NK-92 (cell line): ENCODE results near the gene DOHH.
"Not testable (repeated sequence)": the region's sequence is repeated elsewhere in the genome, so short reads cannot be mapped to it uniquely, and the experiment has no call there.

Experiments used
- DNase-seq: peaks from one replicate; lab custom pipeline; 2025; ENCODE audit not compliant: unreplicated experiment; lab: John Stamatoyannopoulos, UW

DOHH gene

DNA sequence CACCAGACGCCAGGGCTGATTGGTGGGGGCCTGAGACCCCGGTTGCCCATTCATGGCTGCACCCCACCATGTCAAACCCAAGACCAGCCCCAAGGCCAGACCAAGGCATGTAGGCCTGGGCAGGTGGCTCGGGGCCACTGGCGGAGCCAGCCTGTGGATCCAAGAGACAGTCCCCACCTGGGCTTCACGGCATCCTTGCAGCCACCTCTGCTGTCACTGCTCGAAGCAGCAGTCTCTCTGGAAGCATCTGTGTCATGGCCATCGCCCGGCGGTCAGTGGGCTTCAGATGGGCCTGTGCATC, 34.7 kb upstream of the DOHH start:
- no peak for DNase-seq

DNA sequence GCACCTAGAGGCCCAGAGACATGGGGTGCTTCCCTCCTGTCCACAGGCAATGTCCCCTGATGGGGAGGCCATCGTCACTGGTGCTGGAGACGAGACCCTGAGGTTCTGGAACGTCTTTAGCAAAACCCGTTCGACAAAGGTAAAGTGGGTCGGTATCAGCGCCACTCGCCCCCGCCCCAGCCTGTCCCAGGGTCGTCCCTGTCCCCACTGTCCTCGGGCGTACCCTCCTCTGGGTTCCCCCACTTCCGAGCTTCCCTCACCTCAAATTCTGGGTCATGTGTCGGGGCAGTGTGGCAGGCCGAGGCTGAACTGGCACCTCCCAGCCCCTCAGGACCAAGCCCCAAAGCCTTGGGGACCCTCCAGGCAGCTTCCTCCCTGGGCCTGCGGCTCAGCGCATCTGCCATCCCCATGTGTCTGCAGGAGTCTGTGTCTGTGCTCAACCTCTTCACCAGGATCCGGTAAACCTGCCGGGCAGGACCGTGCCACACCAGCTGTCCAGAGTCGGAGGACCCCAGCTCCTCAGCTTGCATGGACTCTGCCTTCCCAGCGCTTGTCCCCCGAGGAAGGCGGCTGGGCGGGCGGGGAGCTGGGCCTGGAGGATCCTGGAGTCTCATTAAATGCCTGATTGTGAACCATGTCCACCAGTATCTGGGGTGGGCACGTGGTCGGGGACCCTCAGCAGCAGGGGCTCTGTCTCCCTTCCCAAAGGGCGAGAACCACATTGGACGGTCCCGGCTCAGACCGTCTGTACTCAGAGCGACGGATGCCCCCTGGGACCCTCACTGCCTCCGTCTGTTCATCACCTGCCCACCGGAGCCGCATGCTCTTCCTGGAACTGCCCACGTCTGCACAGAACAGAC, 34.1 kb upstream of the DOHH start:
- DNase-seq, result no peak

GRCh38 chr19:3533563-3534216, 33.2 kb upstream of the DOHH start:
- DNase-seq, result no peak

- DNase-seq, result no peak
Measured at GRCh38 chr19:3533033-3533432, 32.6 kb upstream of the DOHH start.

DNA sequence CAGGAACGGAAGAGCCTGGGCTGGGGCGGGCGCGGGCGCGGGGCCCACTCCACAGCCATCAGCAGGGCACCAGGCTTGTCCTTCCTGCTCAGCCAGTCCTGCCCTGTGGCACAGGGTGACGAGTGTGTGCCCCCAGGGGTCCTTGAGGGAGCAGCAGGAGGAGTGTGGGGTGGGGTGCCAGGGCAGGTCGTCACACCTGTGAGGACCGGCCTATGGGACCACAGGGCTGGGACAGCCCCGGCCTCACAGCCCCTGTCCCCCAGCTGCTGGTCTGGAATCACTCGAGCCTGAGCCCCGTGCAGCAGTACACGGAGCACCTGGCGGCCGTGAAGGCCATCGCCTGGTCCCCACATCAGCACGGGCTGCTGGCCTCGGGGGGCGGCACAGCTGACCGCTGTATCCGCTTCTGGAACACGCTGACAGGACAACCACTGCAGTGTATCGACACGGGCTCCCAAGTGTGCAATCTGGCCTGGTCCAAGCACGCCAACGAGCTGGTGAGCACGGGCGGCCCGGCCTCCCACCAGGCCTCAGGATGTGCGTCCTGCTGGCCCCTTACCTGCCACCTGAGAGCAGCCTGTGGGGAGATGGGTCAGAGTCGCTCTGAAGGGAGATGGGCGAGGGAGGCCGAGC, 31.8 kb upstream of the DOHH start:
- no peak for DNase-seq

DNA sequence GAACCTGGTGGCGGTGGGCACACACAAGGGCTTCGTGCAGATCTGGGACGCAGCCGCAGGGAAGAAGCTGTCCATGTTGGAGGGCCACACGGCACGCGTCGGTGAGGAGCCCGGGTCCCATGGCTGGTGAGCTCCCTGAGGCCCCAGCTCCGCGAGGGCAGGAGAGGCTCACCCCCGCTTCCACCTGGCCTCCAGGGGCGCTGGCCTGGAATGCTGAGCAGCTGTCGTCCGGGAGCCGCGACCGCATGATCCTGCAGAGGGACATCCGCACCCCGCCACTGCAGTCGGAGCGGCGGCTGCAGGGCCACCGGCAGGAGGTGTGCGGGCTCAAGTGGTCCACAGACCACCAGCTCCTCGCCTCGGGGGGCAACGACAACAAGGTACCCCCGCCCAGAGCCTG, 31.2 kb upstream of the DOHH start:
- no peak for DNase-seq

- DNase-seq, result no peak
Measured at GRCh38 chr19:3530389-3530788, 29.9 kb upstream of the DOHH start.

DNA sequence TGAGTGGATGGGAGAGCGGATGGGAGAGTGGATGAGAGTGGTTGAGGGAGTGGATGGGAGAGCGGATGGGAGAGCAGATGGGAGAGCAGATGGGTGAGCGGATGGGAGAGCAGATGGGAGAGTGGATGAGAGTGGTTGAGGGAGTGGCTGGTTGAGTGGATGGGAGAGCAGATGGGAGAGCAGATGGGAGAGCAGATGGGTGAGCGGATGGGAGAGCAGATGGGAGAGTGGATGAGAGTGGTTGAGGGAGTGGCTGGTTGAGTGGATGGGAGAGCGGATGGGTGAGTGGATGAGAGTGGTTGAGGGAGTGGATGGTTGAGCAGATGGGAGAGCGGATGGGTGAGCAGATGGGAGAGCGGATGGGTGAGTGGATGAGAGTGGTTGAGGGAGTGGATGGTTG, 28.8 kb upstream of the DOHH start:
- not testable (repeated sequence) for DNase-seq

- no peak for DNase-seq
Measured at GRCh38 chr19:3528539-3529211, 28.2 kb upstream of the DOHH start.

DNA sequence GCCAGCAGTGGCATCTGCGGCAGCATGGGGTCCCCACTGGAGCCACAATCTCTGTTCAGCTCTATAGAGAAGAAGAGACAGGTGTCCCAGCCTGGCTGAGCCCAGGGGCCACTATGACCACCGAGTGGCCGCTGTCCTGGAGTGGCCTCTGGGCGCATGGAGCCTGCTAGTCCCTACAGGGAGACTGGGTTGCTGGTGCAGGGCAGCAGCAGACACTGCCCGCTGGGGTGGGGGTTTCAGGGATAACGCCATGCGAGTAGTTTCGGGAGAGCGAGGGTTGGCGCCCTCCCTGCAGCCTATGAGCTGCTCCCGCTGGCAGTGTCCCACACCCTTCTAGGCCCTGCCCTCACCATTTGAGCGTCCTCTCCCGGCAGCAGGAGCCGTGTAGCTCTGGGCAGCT, 27.6 kb upstream of the DOHH start:
- DNase-seq, result no peak

DNA sequence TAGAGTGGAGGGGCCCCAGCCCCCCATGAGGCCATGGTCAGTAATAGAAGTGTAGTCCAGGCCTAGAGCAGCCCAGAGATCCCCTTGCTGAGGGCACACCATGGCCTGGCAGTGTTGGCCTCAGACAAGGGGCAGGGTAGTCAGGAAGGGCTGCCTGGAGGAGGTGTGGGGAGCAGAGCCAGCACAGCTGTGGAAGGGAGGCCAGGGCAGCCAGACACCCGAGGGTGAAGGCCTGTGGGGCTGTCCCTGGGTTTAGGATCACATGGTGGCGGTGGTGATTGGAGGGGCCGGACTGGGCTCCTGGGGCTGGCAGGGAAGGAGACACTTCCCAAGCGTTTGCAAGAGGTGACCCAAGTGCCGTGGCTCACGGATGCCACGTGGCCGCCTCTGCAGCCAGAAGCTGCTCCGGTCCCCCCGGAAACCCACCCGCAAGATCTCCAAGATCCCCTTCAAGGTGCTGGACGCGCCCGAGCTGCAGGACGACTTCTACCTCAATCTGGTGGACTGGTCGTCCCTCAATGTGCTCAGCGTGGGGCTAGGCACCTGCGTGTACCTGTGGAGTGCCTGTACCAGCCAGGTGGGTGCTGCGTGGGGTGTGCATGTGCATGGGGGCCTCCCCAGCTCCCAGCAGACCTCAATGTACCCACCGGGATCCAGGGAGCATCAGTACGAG, 26.9 kb upstream of the DOHH start:
- DNase-seq, result no peak

- DNase-seq, result no peak
Measured at GRCh38 chr19:3526507-3527237, 26.2 kb upstream of the DOHH start.

GRCh38 chr19:3524904-3525451, 24.5 kb upstream of the DOHH start:
- no peak for DNase-seq

DNA sequence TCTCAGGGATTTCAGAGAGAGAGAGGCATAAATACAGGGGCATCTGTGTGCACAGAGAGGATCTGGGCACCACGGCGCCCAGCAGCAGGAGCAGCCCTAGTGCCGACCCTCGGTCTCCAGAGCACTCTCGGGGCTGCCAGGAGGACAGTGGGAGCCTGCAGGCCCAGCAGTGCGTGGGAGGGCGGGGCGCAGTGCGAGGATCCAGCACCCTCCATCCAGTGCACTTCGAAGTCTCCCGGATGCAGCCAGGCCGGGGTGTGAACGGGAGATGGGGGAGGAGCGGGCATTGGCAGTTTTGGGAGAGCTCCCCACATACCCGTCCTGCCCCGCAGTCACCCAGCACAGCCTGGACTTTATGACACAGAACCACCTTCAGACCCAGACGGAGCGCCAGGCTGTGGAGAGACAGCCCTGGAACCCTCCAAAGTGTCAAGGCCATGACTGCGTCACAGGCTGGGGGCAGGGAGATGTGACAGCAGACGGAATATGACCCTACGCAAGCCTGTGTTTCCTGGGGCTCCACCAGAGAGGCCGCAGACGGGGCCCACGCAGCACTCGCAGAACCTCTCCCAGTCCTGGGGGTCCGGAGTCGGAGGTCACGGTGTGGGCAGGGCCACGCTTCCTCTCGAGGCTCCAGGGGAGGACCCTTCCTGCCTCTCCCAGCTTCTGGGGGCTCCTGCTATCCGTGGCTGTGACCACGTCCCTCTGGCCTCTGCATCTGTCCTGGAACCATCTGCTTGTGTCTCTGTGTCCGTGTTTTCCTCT, 23.8 kb upstream of the DOHH start:
- DNase-seq, result no peak

DNA sequence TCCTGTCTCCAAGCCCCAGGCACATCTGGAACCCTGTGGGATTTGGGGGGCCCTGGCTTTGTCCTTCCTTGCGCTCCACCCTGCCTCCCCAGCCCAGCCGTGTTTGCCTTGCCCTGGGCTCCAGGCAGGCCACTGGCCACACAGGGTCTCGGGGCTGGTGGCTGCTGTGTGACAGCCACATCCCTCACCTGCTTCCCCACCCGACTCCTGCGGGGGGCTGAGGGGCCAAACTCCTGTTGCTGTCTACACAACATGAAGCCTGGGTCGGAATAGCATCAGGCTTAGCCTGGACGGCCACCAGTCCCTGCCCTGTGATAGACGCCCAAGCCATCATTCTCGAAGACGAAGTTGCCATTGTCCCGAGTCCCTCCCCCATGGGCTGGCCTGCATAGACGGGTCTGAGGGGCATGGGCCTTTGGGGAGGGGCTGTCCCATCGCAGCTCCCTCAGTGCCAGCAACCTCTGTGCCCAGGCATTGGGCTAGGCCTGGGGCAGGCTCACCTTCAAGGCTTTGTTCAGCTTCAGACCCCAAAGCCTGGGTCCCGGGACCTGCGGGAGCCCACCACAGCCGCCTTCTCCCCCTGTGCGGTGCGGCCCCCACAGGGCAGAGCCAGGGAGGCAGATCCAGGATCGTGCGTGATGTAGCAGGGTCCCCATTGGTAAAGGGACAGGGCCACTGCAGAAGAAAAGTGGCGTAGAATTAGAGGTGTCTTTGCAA, 23.0 kb upstream of the DOHH start:
- DNase-seq, result no peak

DNA sequence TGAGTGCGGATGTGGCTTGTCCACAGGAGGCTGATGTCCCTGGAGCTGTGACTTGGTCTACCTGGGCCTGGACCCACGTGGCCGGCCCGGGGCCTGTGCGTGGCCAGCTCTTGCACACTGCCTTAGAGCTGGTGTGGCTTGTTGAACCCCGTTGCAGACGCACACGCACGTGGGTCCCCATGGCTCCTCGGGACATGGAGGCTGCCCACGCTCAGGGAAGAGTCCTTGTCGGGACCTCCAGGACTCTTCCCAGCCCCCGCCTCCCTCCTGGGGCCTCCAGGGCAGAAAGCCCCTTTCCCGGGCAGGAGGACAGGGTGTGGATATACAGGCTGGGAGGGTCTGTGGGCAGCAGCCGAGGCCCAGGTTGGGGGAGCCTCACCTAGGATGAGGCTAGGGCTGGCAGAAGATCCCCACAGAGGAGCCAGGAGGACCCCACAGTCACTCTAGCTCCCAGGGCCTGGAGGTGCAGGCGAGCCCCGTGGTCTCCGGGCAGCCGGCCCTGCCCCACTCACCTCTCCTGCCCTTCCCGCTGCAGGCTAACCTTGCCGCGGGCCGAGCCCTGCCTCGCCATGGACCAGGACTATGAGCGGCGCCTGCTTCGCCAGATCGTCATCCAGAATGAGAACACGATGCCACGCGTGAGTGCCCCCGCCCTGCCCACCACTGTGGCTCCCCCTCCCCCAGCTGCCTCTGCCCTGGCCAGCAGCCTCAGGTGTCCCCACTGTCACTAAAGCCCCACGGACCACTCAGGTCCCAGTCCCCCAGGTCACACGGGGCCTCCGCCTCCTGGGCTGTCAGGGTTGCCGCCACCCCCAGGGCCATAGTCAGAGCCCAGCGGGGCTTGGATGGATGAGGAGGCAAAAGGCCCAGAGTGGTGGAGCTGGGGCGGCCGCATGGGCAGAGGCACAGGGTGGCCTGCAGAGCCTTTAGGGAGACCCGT, 22.2 kb upstream of the DOHH start:
- no peak for DNase-seq

GRCh38 chr19:3521104-3521445, 20.6 kb upstream of the DOHH start:
- DNase-seq, result no peak
